GM06990 (cell line): ENCODE measurements around the gene SERINC5.

Experiments used
- DNase-seq: peaks from one replicate; pipeline ENCODE4 v3.0.0-alpha.2; 2011; ENCODE audit not compliant: insufficient read length; ENCODE audit errors: extremely low read depth
- H3K27me3 ChIP-seq: replicated peaks from 2 replicates; pipeline ENCODE4 v1.6.0; 2011; ENCODE audit warnings: low read length; ENCODE audit not compliant: control insufficient read depth, insufficient read depth
- H3K36me3 ChIP-seq: 2 replicates; pipeline ENCODE4 v1.5.1; 2011; ENCODE audit warnings: low read length; ENCODE audit not compliant: control insufficient read depth, insufficient read depth
- H3K4me3 ChIP-seq: replicated peaks from 2 replicates; pipeline ENCODE4 v1.5.1; 2011; ENCODE audit warnings: low read depth, mild to moderate bottlenecking, control low read depth, low read length
- TF ChIP-seq, protein P1 (sequence below): IDR thresholded peaks from 2 replicates; pipeline ENCODE4 v1.5.1; 2011; ENCODE audit warnings: low read length, control low read depth, mild to moderate bottlenecking, inconsistent platforms; ENCODE audit not compliant: insufficient read depth, poor library complexity, severe bottlenecking

Gene SERINC5

DNA sequence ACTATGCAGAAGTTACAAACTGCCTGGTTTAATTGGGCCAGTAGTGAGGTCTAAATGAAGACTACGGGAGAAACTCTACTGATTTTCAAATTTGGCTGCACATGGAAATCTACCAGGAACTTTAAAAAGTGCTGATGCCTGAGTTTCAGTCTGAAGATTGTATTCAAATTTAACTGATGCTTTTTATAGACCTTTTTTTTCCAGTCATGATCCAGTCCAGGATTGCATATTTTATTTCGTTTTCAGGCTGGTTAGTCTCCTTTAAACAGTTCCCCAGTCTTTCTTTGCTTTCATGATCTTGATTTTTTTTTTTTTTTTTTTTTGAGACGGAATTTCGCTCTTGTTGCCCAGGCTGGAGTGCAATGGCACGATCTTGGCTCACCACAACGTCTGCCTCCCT, 40.3 kb upstream of the SERINC5 start:
- DNase-seq, result no peak
- H3K4me3 ChIP-seq, result no peak overlapping the region
- H3K36me3 ChIP-seq, result no peaks in the 10 kb centered on the region
- no peaks in the 10 kb centered on the region for H3K27me3 ChIP-seq
- TF ChIP-seq, protein P1, sequence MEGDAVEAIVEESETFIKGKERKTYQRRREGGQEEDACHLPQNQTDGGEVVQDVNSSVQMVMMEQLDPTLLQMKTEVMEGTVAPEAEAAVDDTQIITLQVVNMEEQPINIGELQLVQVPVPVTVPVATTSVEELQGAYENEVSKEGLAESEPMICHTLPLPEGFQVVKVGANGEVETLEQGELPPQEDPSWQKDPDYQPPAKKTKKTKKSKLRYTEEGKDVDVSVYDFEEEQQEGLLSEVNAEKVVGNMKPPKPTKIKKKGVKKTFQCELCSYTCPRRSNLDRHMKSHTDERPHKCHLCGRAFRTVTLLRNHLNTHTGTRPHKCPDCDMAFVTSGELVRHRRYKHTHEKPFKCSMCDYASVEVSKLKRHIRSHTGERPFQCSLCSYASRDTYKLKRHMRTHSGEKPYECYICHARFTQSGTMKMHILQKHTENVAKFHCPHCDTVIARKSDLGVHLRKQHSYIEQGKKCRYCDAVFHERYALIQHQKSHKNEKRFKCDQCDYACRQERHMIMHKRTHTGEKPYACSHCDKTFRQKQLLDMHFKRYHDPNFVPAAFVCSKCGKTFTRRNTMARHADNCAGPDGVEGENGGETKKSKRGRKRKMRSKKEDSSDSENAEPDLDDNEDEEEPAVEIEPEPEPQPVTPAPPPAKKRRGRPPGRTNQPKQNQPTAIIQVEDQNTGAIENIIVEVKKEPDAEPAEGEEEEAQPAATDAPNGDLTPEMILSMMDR, result no peak

DNA sequence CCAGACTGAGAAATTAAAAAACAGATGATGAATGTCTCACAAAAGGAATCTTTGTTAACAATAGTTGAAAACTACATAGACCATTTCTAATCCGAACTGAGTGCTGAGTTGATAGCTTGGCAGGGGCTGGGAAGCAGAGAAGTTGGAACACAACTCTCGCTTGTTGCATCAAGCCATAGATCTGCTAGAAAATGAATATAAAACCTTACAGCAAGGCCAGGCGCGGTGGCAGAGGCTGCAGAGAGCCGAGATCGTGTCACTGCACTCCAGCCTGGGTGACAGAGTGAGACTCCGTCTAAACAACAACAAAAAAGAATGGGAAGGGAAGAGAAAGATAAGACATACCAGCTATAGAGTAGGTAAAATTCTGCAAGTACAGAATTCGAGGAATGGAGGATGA, 35.9 kb upstream of the SERINC5 start:
- no peak overlapping the region for H3K4me3 ChIP-seq
- H3K27me3 ChIP-seq, result no peaks in the 10 kb centered on the region
- TF ChIP-seq, protein P1, result no peak
- H3K36me3 ChIP-seq, result no peaks in the 10 kb centered on the region
- no peak for DNase-seq

DNA sequence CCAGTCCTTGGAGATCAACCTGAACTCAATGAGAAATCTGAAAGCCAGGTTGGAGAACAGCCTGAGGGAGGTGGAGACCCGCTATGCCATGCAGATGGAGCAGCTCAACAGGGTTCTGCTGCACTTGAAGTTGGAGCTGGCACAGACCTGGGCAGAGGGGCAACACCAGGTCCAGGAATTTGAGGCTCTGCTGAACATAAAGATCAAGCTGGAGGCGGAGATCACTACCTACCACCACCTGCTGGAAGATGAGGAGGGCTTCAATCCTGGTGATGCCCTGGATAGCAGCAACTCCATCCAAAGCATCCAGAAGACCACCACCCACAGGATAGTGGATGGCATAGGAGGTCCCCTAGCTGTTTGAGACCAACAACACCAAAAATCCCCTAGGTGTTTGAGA, 33.5 kb upstream of the SERINC5 start:
- DNase-seq, result no peak
- no peak overlapping the region for H3K4me3 ChIP-seq
- no peaks in the 10 kb centered on the region for H3K27me3 ChIP-seq
- TF ChIP-seq, protein P1, result no peak
- no peaks in the 10 kb centered on the region for H3K36me3 ChIP-seq

DNA sequence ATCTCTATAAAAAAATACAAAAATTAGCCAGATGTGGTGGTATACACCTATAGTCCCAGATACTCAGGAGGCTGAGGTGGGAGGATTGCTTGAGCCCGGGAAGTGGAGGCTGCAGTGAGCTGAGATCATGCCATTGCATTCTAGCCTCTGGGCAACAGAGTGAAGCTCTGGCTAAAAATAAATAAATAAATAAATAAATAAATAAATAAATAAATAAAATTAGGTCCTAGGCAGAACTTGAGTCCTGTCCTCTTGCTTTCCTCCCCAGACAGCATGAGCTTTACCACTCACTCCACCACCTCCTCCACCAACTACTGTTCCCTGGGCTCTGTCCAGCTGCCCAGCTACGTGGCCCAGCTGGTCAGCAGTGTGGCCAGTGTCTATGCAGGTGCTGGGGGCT, 32.3 kb upstream of the SERINC5 start:
- H3K36me3 ChIP-seq, result no peaks in the 10 kb centered on the region
- H3K4me3 ChIP-seq, result no peak overlapping the region
- TF ChIP-seq, protein P1, result no peak
- no peak for DNase-seq
- no peaks in the 10 kb centered on the region for H3K27me3 ChIP-seq

DNA sequence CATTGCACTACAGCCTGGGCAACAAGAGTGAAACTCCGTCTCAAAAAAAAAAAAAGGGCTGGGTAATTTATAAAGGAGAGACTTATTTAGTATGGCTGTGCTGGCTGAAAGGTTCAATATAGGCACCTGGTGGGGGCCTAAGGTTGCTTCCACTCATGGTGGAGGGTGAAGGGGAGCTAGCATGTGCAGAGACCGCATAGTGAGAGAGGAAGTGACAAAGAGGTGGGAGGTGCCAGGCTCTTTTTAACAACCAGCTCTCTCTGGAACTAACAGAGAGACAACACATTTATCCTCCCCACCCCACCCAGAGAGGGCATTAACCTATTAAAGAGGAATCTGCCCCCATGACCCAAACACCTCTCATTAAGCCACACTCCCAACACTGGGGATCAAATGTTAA, 28.9 kb upstream of the SERINC5 start:
- Histone ChIP-seq H3K27me3 (no peaks in the 10 kb centered on the region), H3K36me3 (no peaks in the 10 kb centered on the region), H3K4me3 (no peak overlapping the region)
- DNase-seq, result no peak
- TF ChIP-seq, protein P1, result no peak

DNA sequence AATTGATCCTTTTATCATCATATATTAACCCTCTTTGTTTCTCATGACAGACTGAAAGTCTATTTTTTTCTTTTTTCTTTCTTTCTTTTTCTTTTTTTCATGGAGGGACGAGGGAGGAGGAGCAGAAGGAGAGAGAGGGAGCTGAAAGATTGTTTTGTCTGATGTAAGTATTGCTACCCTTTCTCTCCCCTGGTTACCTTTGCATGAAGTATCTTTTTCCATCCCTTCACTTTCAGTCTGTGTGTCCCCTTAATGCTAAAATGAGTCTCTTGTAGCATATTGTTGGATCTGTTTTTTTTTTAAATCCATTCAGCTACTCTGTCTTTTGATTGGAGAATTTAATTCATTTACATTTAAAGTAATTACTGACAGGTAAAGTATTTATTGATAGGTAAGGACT, 27.5 kb upstream of the SERINC5 start:
- Histone ChIP-seq H3K4me3 (no peak overlapping the region), H3K36me3 (no peaks in the 10 kb centered on the region), H3K27me3 (no peaks in the 10 kb centered on the region)
- TF ChIP-seq, protein P1, result no peak
- no peak for DNase-seq
